HepG2 (cell line): ENCODE results near the gene HSPB9. TPM values are rescaled to one million over a fixed set of nuclear protein-coding genes. Genes with fewer than 3 reads are reported as not detected.

Source experiments
- ATF5 ChIP-seq: sonication (generic); formaldehyde crosslinking; IDR thresholded peaks from 2 replicates; pipeline ENCODE4 v1.4.0; 2020; ENCODE audit warnings: mild to moderate bottlenecking, low read depth, missing genetic modification reagents
- ESRRA ChIP-seq: sonication (generic); formaldehyde crosslinking; IDR thresholded peaks from 2 replicates; pipeline ENCODE4 v1.5.1; 2020; ENCODE audit warnings: mild to moderate bottlenecking, low read depth, missing genetic modification reagents
- FOXO4 ChIP-seq: sonication (generic); formaldehyde crosslinking; conservative IDR thresholded peaks from 2 replicates; pipeline ENCODE4 v1.8.1; 2023; ENCODE audit warnings: missing genetic modification reagents
- KIAA2018 ChIP-seq: sonication (generic); formaldehyde crosslinking; IDR thresholded peaks from 2 replicates; pipeline ENCODE4 v1.5.0; 2020; ENCODE audit warnings: mild to moderate bottlenecking, missing genetic modification reagents, borderline replicate concordance
- NAIF1 ChIP-seq: sonication (generic); formaldehyde crosslinking; IDR thresholded peaks from 2 replicates; pipeline ENCODE4 v1.5.0; 2020; ENCODE audit warnings: mild to moderate bottlenecking, missing genetic modification reagents, borderline replicate concordance
- NR0B2 ChIP-seq: sonication (generic); formaldehyde crosslinking; IDR thresholded peaks from 2 replicates; pipeline ENCODE4 v1.4.0; 2020; ENCODE audit warnings: mild to moderate bottlenecking, missing genetic modification reagents
- PRPF4 ChIP-seq: fragments of 200-400 bp; formaldehyde crosslinking; IDR thresholded peaks from 2 replicates; pipeline ENCODE4 v1.6.1; 2016; ENCODE audit warnings: low read length, low read depth; ENCODE audit not compliant: poor library complexity, severe bottlenecking
- RNF2 ChIP-seq: fragments of 450-650 bp; conservative IDR thresholded peaks from 2 replicates; pipeline ENCODE4 v1.6.1; 2016; ENCODE audit warnings: low read depth
- SATB2 ChIP-seq: sonication (generic); formaldehyde crosslinking; IDR thresholded peaks from 2 replicates; pipeline ENCODE4 v1.5.0; 2020; ENCODE audit warnings: missing genetic modification reagents
- TEAD2 ChIP-seq: sonication (generic); formaldehyde crosslinking; IDR thresholded peaks from 2 replicates; pipeline ENCODE4 v1.9.0; 2021; ENCODE audit warnings: missing genetic modification reagents
- TFAP4 ChIP-seq: sonication (generic); IDR thresholded peaks from 2 replicates; pipeline ENCODE4 v1.6.1; 2016; ENCODE audit warnings: low read depth, borderline replicate concordance
- ZFYVE20 ChIP-seq: sonication (generic); formaldehyde crosslinking; IDR thresholded peaks from 2 replicates; pipeline ENCODE4 v1.8.0; 2023; ENCODE audit warnings: low read depth, mild to moderate bottlenecking, moderate library complexity, missing genetic modification reagents, borderline replicate concordance
- ZNF17 ChIP-seq: sonication (generic); formaldehyde crosslinking; IDR thresholded peaks from 2 replicates; pipeline ENCODE4 v1.5.0; 2020; ENCODE audit warnings: mild to moderate bottlenecking, missing genetic modification reagents
- ZNF274 ChIP-seq: sonication (generic); formaldehyde crosslinking; IDR thresholded peaks from 2 replicates; pipeline ENCODE4 v1.5.1; 2020; ENCODE audit warnings: mild to moderate bottlenecking, missing genetic modification reagents
- ZNF430 ChIP-seq: sonication (generic); formaldehyde crosslinking; IDR thresholded peaks from 2 replicates; pipeline ENCODE4 v1.9.0; 2021; ENCODE audit warnings: mild to moderate bottlenecking, missing genetic modification reagents
- polyA plus RNA-seq, 8 experiments: library from polyadenylated mRNA; depleted of rRNA in 3 of 8; stranded (reverse) in 7 of 8; unstranded in 1 of 8; fragments of >200 nt; fragmentation: Illumina TruSeq in 4 of 8; extraction: Trizol in 4 of 8; gene quantifications; 2 replicates each; pipeline versions ENCODE4 v1.2.1 to v1.2.3, GENCODE V29; 2011 to 2016; ENCODE audit warnings: low read depth in 4 of 8, missing spikeins in 1 of 8, mixed read lengths in 1 of 8; ENCODE audit not compliant: insufficient read depth in 1 of 8
- total RNA-seq, 5 experiments: library from RNA; depleted of rRNA; stranded (reverse); fragments of >200 nt; fragmentation: Illumina TruSeq; extraction: Trizol; gene quantifications; 2 replicates each; pipeline ENCODE4 v1.2.3, GENCODE V29; 2016; ENCODE audit warnings: low read depth in 1 of 5
- TF ChIP-seq, protein P1 (sequence below): IDR thresholded peaks from 2 replicates; pipeline ENCODE4 v1.6.1; 2018; ENCODE audit warnings: missing genetic modification reagents

The HSPB9 gene
- total and polyA plus RNA-seq, 2 of the 13 experiments (the other 11 are each of a cell fraction or from before 2014, with no cell fraction given), result 0.05 to 0.24 TPM

- TF ChIP-seq KIAA2018 (no peak), ESRRA (CRISPR knock-in tag) (no peak), RNF2 (no peak), ZNF274 (CRISPR knock-in tag) (no peak), NR0B2 (CRISPR knock-in tag) (no peak), NAIF1 (CRISPR knock-in tag) (no peak), TFAP4 (peak; percentile 21; the same call in 1 of the 2 replicates), PRPF4 (no peak), ZNF17 (CRISPR knock-in tag) (no peak), ZNF430 (no peak), TEAD2 (CRISPR knock-in tag) (no peak), ZFYVE20 (CRISPR knock-in tag) (no peak), SATB2 (no peak), ATF5 (CRISPR knock-in tag) (no peak), FOXO4 (no peak)
- TF ChIP-seq, protein P1, sequence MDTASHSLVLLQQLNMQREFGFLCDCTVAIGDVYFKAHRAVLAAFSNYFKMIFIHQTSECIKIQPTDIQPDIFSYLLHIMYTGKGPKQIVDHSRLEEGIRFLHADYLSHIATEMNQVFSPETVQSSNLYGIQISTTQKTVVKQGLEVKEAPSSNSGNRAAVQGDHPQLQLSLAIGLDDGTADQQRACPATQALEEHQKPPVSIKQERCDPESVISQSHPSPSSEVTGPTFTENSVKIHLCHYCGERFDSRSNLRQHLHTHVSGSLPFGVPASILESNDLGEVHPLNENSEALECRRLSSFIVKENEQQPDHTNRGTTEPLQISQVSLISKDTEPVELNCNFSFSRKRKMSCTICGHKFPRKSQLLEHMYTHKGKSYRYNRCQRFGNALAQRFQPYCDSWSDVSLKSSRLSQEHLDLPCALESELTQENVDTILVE (CRISPR knock-in tag), result 0 out of 2 replicates have a peak, but pooled peaks have one; percentile 7
Observed at GRCh38 chr17:42087042-42087701, 35.4 kb upstream of the HSPB9 start (continued).
